GM12892 (cell line): Measurements from ENCODE around the gene GPAT3.

ENCODE experiments used
- POLR2A ChIP-seq: IDR thresholded peaks from 2 replicates; pipeline ENCODE4 v1.6.1; 2011; ENCODE audit warnings: low read depth, low read length, control low read depth
- TAF1 ChIP-seq: IDR thresholded peaks from 2 replicates; pipeline ENCODE4 v1.6.1; 2011; ENCODE audit warnings: low read depth, mild to moderate bottlenecking, control low read depth, low read length, borderline replicate concordance

GRCh38 chr4:83536362-83537272, 709 bp downstream of the GPAT3 start:
- no peak for TF ChIP-seq POLR2A
- TF ChIP-seq TAF1, result no peak
